Panc1 (cell line): Measurements from ENCODE around the gene C9orf72. TPM values are rescaled to one million over a fixed set of nuclear protein-coding genes. Genes with fewer than 3 reads are reported as not detected.

Experiments used
- ATAC-seq: fragments of 200-7000 bp; cut with Tn5 transposase; 2 replicates; pipeline ENCODE4 v1.9.1; 2020; ENCODE audit warnings: mild to moderate bottlenecking, moderate library complexity
- BruUV-seq: library from RNA; stranded (reverse); fragments of 400-500 nt; replicated peaks from 2 replicates; lab custom pipeline; 2021; lab: Mats Ljungman, UMichigan
- CTCF ChIA-PET: fragments of 300-600 bp; sonication (Branson Sonifier 250); formaldehyde crosslinking; loops from one replicate; lab custom pipeline; 2022; ENCODE audit warnings: antibody characterized with exemption; lab: Charles Lee
- POLR2A ChIA-PET: fragments of 300-600 bp; sonication (Branson Sonifier 250); formaldehyde crosslinking; loops from one replicate; lab custom pipeline; 2022; ENCODE audit warnings: antibody characterized with exemption; lab: Charles Lee
- DNase-seq: peaks from one replicate; pipeline ENCODE4 v3.0.0-alpha.2; 2010; ENCODE audit warnings: low read depth, low spot score
- H3K27ac ChIP-seq: 2 replicates; pipeline ENCODE4 v1.5.1; 2011; ENCODE audit warnings: mild to moderate bottlenecking, low read length, inconsistent platforms
- H3K27me3 ChIP-seq: fragments of 200-500 bp; sonication (Bioruptor generic); 2 replicates; pipeline ENCODE4 v1.6.0; 2014; ENCODE audit warnings: low read length, inconsistent platforms; ENCODE audit not compliant: control insufficient read depth, insufficient read depth
- H3K36me3 ChIP-seq: fragments of 200-500 bp; sonication (Bioruptor generic); 2 replicates; pipeline ENCODE4 v1.5.1; 2014; ENCODE audit warnings: inconsistent platforms, mild to moderate bottlenecking, low read length, moderate library complexity; ENCODE audit not compliant: control insufficient read depth, insufficient read depth
- H3K4me1 ChIP-seq: 2 replicates; pipeline ENCODE4 v1.5.1; 2011; ENCODE audit warnings: inconsistent platforms, mild to moderate bottlenecking, low read length, moderate library complexity; ENCODE audit not compliant: control insufficient read depth, insufficient read depth
- H3K4me3 ChIP-seq, 2 experiments: 2 replicates each; pipeline ENCODE4 v1.5.1; 2011 to 2012; ENCODE audit warnings: low read depth in 2 of 2, low read length in 2 of 2, mild to moderate bottlenecking in 2 of 2, inconsistent platforms in 1 of 2, moderate library complexity in 1 of 2
- H3K9me3 ChIP-seq: fragments of 200-500 bp; sonication (Bioruptor generic); 2 replicates; pipeline ENCODE4 v1.5.1; 2014; ENCODE audit warnings: low read depth, mild to moderate bottlenecking, inconsistent platforms, low read length, moderate library complexity; ENCODE audit not compliant: control insufficient read depth, insufficient read depth
- POLR2AphosphoS5 ChIP-seq: IDR thresholded peaks from 2 replicates; pipeline ENCODE4 v1.6.1; 2012; ENCODE audit warnings: mild to moderate bottlenecking, low read depth, low read length, moderate library complexity
- SIN3A ChIP-seq: IDR thresholded peaks from 2 replicates; pipeline ENCODE4 v1.6.1; 2012; ENCODE audit warnings: low read depth, mild to moderate bottlenecking, low read length, moderate library complexity, borderline replicate concordance; ENCODE audit not compliant: insufficient read depth
- TCF7L2 ChIP-seq: IDR thresholded peaks from 2 replicates; pipeline ENCODE4 v1.6.1; 2011; ENCODE audit warnings: mild to moderate bottlenecking, low read depth, low read length, inconsistent platforms
- in situ Hi-C: cut with HindIII; loops from 2 replicates; pipeline ENCODE4 v1.10.0; 2016; ENCODE audit warnings: low sequenced_read_pairs, low pct_unique_long_range_greater_than_20kb
- intact Hi-C: fragments of 100-400 bp; cut with micrococcal nuclease; formaldehyde crosslinking; loops from one replicate; pipeline ENCODE4 v1.10.0; 2022; ENCODE audit not compliant: unreplicated experiment
- total RNA-seq: library from RNA; stranded (reverse); gene quantifications from one replicate; pipeline ENCODE4 v1.2.1, GENCODE V29; 2021; ENCODE audit not compliant: unreplicated experiment
- TF ChIP-seq, protein P1 (sequence below): fragments of 450-650 bp; IDR thresholded peaks from 2 replicates; pipeline ENCODE4 v1.5.1; 2017; ENCODE audit warnings: mild to moderate bottlenecking
- TF ChIP-seq, protein P2 (sequence below), 2 experiments: IDR thresholded peaks; 2 replicates each; pipeline ENCODE4 v1.6.1; 2011 to 2012; ENCODE audit warnings: low read depth in 2 of 2, control low read depth in 1 of 2, low read length in 1 of 2, mild to moderate bottlenecking in 1 of 2, moderate library complexity in 1 of 2; ENCODE audit not compliant: insufficient read depth in 1 of 2

The C9orf72 gene
- total RNA-seq, 1 experiment from 2014 or later, result 3.6 TPM

DNA sequence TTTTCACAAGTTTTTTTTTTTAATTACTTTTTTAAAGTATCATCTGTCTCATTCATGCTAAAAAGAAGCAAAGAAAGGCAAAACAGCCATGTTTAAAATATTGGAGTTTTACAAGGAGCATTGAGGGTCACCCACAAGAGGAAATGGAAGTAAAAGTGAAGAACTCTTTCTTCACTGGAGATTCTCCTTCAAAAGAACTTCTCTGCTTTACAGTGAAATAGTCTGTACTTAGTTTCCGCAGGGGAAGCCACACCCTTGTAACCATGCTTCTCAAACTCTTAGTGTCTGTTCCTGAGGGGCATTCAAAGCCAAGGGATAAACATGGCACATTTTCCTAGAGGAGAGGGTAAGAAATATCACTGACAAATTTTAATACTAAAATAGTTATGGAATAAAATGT, 8.6 kb downstream of the C9orf72 start:
- no peak overlapping the region for H3K27ac ChIP-seq
- ChIA-PET CTCF (no interaction called here), POLR2A (no interaction called here)
- TF ChIP-seq, protein P1, sequence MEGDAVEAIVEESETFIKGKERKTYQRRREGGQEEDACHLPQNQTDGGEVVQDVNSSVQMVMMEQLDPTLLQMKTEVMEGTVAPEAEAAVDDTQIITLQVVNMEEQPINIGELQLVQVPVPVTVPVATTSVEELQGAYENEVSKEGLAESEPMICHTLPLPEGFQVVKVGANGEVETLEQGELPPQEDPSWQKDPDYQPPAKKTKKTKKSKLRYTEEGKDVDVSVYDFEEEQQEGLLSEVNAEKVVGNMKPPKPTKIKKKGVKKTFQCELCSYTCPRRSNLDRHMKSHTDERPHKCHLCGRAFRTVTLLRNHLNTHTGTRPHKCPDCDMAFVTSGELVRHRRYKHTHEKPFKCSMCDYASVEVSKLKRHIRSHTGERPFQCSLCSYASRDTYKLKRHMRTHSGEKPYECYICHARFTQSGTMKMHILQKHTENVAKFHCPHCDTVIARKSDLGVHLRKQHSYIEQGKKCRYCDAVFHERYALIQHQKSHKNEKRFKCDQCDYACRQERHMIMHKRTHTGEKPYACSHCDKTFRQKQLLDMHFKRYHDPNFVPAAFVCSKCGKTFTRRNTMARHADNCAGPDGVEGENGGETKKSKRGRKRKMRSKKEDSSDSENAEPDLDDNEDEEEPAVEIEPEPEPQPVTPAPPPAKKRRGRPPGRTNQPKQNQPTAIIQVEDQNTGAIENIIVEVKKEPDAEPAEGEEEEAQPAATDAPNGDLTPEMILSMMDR, result no peak
- TF ChIP-seq SIN3A (no peak), POLR2AphosphoS5 (no peak), TCF7L2 (no peak)
- TF ChIP-seq, protein P2, sequence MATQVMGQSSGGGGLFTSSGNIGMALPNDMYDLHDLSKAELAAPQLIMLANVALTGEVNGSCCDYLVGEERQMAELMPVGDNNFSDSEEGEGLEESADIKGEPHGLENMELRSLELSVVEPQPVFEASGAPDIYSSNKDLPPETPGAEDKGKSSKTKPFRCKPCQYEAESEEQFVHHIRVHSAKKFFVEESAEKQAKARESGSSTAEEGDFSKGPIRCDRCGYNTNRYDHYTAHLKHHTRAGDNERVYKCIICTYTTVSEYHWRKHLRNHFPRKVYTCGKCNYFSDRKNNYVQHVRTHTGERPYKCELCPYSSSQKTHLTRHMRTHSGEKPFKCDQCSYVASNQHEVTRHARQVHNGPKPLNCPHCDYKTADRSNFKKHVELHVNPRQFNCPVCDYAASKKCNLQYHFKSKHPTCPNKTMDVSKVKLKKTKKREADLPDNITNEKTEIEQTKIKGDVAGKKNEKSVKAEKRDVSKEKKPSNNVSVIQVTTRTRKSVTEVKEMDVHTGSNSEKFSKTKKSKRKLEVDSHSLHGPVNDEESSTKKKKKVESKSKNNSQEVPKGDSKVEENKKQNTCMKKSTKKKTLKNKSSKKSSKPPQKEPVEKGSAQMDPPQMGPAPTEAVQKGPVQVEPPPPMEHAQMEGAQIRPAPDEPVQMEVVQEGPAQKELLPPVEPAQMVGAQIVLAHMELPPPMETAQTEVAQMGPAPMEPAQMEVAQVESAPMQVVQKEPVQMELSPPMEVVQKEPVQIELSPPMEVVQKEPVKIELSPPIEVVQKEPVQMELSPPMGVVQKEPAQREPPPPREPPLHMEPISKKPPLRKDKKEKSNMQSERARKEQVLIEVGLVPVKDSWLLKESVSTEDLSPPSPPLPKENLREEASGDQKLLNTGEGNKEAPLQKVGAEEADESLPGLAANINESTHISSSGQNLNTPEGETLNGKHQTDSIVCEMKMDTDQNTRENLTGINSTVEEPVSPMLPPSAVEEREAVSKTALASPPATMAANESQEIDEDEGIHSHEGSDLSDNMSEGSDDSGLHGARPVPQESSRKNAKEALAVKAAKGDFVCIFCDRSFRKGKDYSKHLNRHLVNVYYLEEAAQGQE (IDR thresholded peaks at IDR 0.05; ENCODE audit: insufficient read depth in 1 of 2, low read depth in 2 of 2, low read length in 1 of 2), result no peak
- intact Hi-C loops (loop anchor here (10.0 kb wide), 1 partner anchor 60 kb away; no protein-coding TSS in a partner anchor), in situ Hi-C loops (no loop called here)
- H3K27me3 ChIP-seq, result no peaks in the 10 kb centered on the region
- no peaks in the 10 kb centered on the region for H3K9me3 ChIP-seq
- no peak for ATAC-seq
- no peak for DNase-seq
- H3K36me3 ChIP-seq, result no peaks in the 10 kb centered on the region; the same call in 1 of the 2 replicates
- H3K4me3 ChIP-seq, result no peak overlapping the region
- no peaks in the 10 kb centered on the region for H3K4me1 ChIP-seq
- no TSS peak for BruUV-seq

DNA sequence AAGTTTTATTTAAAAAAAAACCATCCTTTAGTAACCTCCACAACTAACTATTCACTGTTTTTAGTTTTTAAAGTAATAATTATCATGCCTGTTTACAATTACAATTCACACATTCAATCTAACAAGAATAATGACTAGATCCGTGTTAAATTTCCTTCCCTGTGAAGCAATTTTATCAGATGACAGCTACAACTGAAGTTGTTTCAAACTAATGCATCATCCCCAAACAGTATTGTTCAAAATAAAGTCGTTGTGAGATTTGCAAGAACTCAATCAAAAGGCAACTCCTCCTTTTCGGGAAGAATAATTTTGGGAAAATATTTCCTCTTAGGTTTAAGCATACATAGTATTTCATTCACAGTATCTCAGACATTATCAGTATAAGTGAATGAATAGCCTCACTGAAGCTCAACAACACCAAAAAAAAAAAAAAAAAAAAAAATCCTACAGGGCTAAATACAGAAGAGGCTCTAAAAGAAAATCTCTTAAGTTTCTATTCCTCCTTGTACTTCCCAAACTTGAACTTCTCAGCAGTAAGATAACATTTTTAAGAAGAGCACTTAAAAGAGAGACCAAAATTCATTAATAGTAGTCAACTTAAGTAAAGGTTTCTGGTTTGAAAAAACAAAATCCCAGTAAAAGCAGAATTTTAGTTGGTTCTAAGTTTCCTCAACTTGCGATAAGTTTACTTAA, 9.4 kb downstream of the C9orf72 start:
- intact Hi-C loops (loop anchor here (10.0 kb wide), 1 partner anchor 59 kb away; no protein-coding TSS in a partner anchor), in situ Hi-C loops (no loop called here)
- H3K27me3 ChIP-seq, result no peaks in the 10 kb centered on the region
- TF ChIP-seq, protein P1, result no peak
- TF ChIP-seq, protein P2 (IDR thresholded peaks at IDR 0.05; ENCODE audit: insufficient read depth in 1 of 2, low read depth in 2 of 2, low read length in 1 of 2), result no peak
- TF ChIP-seq TCF7L2, result no peak
- no peak for TF ChIP-seq POLR2AphosphoS5
- no peak for TF ChIP-seq SIN3A
- no peak overlapping the region for H3K4me3 ChIP-seq
- DNase-seq (no peak), ATAC-seq (no peak)
- H3K27ac ChIP-seq, result no peak overlapping the region
- no peaks in the 10 kb centered on the region for H3K4me1 ChIP-seq
- ChIA-PET CTCF (no interaction called here), POLR2A (no interaction called here)
- BruUV-seq, result no TSS peak
- H3K9me3 ChIP-seq, result no peaks in the 10 kb centered on the region
- no peaks in the 10 kb centered on the region; the same call in 1 of the 2 replicates for H3K36me3 ChIP-seq
